G401 (cell line): ENCODE data around the gene SERINC4. TPM values are rescaled to one million over a fixed set of nuclear protein-coding genes. Genes with fewer than 3 reads are reported as not detected.

Experiments used
- DNase-seq: peaks from one replicate; pipeline ENCODE4 v3.0.0-alpha.2; 2015; ENCODE audit warnings: low spot score
- in situ Hi-C: cut with HindIII; loops from 2 replicates; pipeline ENCODE4 v1.10.0; 2016; ENCODE audit warnings: low sequenced_read_pairs, mixed read lengths
- total RNA-seq: library from RNA; depleted of rRNA; stranded (reverse); fragments of >200 nt; shearing (Covaris generic); gene quantifications from 2 replicates; pipeline ENCODE4 v1.2.3, GENCODE V29; 2014

SERINC4 gene
- total RNA-seq, 1 experiment from 2014 or later, result not detected

DNA sequence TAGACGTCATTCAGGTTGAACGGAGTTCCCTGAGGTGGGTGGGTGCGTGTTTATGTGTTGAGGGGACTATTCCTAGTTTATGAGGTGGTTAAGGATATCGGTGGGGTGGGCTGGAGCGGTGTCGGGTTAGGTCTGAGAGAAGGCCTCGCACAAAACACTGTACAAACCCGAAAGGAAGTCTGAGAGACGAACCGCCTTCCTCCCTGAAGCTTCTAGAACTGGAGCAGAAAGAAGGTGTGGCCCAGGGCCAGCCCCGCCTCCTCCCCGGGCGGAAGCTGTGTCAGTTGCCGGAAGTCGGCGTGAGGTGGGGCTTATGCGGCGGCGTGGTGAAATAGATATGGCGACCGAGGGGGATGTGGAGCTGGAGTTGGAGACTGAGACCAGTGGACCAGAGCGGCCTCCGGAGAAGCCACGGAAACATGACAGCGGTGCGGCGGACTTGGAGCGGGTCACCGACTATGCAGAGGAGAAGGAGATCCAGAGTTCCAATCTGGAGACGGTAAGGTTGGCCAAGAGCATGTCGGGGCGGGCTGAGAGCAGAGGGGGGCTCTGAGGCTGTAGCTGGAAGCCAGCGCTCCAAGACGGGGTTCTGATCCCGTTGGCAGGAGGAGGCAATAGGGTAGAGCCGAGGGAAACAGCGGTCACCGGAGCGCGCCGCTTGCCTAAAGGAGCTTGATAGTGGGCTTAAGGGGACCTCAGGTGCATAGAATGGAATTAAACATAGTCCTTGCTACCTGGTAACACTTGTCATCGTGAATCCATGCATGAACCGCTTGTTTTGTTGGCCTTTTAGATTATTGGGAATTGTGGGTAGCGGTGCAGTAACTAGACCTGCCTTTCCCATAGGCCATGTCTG is 494 bp upstream of the SERINC4 start, which contains the start of gene HYPK:
Gene HYPK (plus strand): TSS at position 314 of the 856 bp plus-strand sequence. CDS start 24 bp downstream, at position 338.
- peak; percentile 95 for DNase-seq
- in situ Hi-C loops, result no loop called here

DNA sequence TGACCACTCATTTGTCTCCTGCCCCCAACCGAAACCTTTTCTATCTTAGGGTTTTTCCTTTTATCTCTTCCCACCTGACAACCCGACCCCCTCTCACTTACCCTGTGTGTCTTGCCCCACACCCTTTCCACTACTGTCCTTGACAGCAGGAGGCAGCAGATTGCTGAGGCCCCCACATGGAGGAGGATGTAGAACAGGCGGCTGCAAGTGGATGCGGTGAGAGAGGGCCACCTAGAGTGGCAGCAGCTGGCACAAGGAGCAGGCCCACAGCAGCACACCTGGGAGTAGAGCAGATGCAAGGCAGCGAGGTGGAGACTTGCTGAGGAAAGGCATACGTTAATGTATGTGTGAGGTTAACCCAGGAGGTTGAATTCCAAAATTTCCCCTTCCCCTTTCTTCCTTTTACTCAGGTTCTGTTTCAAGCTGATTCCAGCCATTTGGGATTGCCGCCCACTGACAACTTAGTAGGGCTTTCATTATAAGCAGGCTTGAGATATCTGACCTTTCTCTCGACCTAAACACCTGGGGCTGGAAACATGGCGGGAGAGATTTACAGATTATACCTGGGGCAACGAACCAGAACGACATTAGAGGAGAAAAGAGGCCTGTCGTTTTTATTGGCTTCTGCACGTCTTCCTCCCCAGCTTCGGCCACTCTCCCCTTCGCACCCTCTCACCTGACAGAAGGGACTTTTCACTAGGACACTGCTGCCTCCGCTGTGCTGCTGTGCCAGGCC is 643 bp downstream of the SERINC4 start:
- in situ Hi-C loops, result no loop called here
- peak; percentile 10 for DNase-seq

GRCh38 chr15:43796566-43796965 is 3.5 kb downstream of the SERINC4 start:
- no peak for DNase-seq
- in situ Hi-C loops, result no loop called here

- in situ Hi-C loops, result no loop called here
- peak; percentile 8 for DNase-seq
These were observed 4.0 kb downstream of the SERINC4 start for GRCh38 chr15:43795997-43796396.

GRCh38 chr15:43795197-43795596 is 4.8 kb downstream of the SERINC4 start:
- in situ Hi-C loops, result no loop called here
- DNase-seq, result no peak

DNA sequence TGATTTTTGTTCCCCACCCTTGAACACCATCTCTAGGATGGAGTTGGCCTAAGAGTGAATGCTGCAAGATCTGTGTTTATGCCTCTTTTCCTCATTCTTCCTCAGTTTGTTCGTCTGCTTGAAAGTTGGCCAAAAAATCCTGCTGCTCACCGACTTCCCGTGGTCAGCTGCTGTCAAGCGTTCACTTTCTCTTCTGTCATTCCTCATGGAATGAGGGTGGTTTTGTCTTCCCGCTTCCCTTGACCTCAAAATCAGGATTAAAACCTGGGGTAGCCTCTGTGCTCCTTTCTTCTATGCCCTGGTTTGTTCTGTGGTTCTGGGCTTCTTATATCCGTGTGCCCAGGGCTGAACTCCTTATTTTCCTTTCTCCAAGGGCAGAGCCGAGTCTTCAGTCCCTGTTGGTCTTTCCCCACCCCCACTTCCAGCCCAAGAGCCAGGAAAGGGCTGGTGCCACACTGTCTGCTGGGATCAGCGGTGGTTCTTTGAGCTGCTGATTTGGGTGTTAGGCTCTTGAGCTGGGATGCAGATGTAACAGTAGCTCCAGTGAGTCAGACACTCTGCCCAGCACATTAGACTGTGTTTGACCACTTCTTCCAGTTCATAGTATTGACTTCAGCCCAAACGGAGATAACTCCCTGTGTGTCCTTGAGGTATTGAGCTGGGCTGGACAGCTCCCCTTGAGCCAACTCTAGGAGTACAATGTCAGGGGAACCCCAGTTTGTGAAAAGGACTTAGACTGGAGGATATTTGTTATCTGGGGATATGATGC is 5.6 kb downstream of the SERINC4 start:
- in situ Hi-C loops, result no loop called here
- DNase-seq, result no peak

GRCh38 chr15:43793647-43794046 is 6.4 kb downstream of the SERINC4 start:
- in situ Hi-C loops, result no loop called here
- DNase-seq, result no peak

DNA sequence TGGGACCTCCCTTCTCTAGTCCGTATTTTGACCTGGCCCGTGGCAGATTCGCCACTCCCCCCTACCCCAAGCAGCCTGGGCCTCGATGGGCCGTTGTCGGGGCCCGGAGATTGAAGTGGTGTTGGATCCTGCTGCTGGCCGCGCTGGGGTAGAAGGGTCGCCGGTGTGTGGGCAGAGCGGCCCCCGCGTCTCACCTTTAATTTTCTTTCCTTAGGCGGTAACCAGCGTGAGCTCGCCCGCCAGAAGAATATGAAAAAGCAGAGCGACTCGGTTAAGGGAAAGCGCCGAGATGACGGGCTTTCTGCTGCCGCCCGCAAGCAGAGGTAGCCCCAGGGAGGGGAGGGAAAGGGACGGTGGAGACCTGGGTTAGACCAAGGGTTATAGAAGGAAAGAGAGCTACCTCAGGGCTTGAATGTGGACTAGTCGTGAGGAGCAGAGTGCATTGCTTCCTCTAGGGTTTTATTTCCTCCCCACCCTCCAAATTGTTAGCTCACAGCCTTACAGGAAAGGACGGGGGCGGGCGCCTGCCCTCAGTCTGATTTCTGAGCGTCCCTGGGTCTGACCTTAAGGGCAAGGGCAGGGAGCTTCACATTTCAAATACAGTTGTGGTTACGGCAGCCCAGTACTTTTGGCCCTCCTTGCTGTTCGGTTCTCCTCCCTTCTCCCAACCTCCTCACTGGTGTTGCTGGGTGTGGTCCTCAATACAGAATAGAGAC is 7.1 kb downstream of the SERINC4 start:
- in situ Hi-C loops, result no loop called here
- DNase-seq, result no peak

- peak; percentile 100 for DNase-seq
- in situ Hi-C loops, result no loop called here
These were observed 7.8 kb downstream of the SERINC4 start, which contains the start of gene SERF2 for GRCh38 chr15:43791993-43792760. Gene SERF2, plus strand, starts transcription at chr15:43792320. Its CDS starts 57 bp downstream, at chr15:43792377.

GRCh38 chr15:43789409-43789808 is 10.6 kb downstream of the SERINC4 start:
- DNase-seq, result no peak
- in situ Hi-C loops, result no loop called here

DNA sequence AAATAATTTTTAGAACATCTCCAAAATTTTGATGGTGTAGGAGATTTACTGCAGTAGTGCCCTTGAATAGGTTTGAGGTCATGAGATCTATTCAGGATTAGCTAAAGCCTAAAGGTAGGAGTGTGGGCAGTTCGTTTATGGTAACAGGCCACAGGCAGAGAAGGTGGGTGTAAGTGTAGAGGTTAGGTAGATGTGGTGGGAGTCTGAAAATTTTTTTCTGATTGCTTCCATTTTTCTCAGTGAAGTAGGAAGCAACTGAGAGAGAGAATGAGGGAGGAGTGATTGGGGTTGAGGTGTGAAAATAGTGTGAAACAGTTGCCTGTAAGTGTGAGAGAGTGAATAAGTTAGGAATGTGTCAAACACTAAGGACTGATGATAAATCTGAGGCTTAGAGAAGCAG is 21.0 kb downstream of the SERINC4 start:
- in situ Hi-C loops, result loop anchor here (10.0 kb wide), 1 partner anchor 86 kb away; no protein-coding TSS in a partner anchor
- DNase-seq, result no peak

GRCh38 chr15:43777267-43777914 is 22.6 kb downstream of the SERINC4 start:
- in situ Hi-C loops, result loop anchor here (10.0 kb wide), 1 partner anchor 87 kb away; no protein-coding TSS in a partner anchor
- DNase-seq, result peak; percentile 71

- peak; percentile 75 for DNase-seq
- in situ Hi-C loops, result loop anchor here (10.0 kb wide), 1 partner anchor 88 kb away; no protein-coding TSS in a partner anchor
These were observed 23.2 kb downstream of the SERINC4 start, which contains the start of gene ELL3 for GRCh38 chr15:43776718-43777266. Gene ELL3, minus strand, starts transcription at chr15:43776966. Its CDS starts 65 bp downstream, at chr15:43776901.

- in situ Hi-C loops, result loop anchor here (10.0 kb wide), 1 partner anchor 89 kb away; no protein-coding TSS in a partner anchor
- peak; percentile 41 for DNase-seq
These were observed 23.8 kb downstream of the SERINC4 start for GRCh38 chr15:43776101-43776717.

DNA sequence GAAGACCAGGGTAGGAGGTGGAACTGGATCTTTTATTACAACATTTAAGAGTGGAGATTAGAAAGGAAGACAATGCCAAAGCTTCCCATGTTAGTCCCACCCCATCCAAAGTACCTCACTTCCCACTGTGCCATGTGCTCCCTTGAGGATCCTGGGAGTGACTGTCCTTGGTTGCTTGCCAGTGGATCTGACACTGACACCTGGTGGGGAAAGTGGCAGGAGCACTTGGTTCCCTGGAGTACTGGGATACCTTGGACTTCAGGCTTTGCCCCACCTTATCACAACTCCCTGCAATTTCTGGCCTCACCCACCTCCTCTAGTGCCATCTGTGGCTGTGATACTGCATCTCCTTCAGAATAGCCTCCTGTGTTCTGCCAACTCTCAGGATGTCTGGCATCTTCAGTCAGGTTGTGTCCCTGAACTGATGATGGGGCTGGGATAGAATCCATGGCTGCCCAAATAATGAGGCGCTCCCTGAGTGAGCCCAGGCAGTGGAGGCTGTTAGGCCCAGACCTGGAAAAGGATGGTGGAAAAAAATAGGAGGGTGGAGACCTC is 24.5 kb downstream of the SERINC4 start:
- peak; percentile 75 for DNase-seq
- in situ Hi-C loops, result loop anchor here (10.0 kb wide), 1 partner anchor 89 kb away; no protein-coding TSS in a partner anchor

DNA sequence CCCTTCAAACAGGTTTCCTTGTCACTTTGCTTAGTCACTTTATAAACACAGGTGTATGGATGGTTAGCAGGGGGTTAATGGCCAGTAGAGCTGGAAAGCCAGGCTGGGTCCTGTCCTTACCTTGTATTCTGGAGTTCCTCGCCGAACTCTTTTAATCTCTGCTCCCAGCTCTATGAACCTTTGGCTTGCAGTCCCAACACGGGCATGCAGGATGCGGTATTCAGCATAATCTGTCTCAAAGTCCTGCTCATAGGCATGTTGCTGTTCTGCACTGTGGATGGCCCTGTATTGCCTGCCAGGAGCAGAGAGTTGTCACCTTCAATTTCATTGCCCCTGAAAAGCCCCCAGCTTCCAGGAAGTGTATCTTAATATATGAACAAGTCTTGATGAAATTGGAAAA is 26.0 kb downstream of the SERINC4 start:
- in situ Hi-C loops, result loop anchor here (10.0 kb wide), 1 partner anchor 91 kb away; no protein-coding TSS in a partner anchor
- no peak for DNase-seq
